Right lobe of liver (tissue), 6 donors: ENCODE results near the gene PROM2. TPM values are rescaled to one million over a fixed set of nuclear protein-coding genes. Genes with fewer than 3 reads are reported as not detected.

Experiments
- ATAC-seq, 4 donors: fragments of 200-7000 bp; cut with Tn5 transposase; one replicate each; pipeline ENCODE4 v1.9.1; 2020; ENCODE audit warnings: mild to moderate bottlenecking in 4 of 4, moderate library complexity in 4 of 4
- DNase-seq, 3 donors: peaks; one replicate each; pipeline ENCODE4 v3.0.0-alpha.2; 2020
- H3K27ac ChIP-seq, 3 donors: fragments of 200-600 bp; one replicate each; pipeline ENCODE4 v1.8.0; 2022
- H3K27me3 ChIP-seq, 2 donors: fragments of 200-600 bp; one replicate each; pipeline ENCODE4 v1.8.0; 2022
- H3K36me3 ChIP-seq, 4 donors: fragments of 200-600 bp; sonication (generic) in 1 of 4; one replicate each; pipeline versions ENCODE4 v1.5.1 to v1.8.0; 2017 to 2022; ENCODE audit warnings: control low read depth in 1 of 4
- H3K4me1 ChIP-seq, 4 donors: fragments of 200-600 bp; sonication (generic) in 1 of 4; one replicate each; pipeline versions ENCODE4 v1.5.1 to v1.8.0; 2017 to 2022; ENCODE audit warnings: control low read depth in 1 of 4
- H3K4me3 ChIP-seq, 3 donors: fragments of 200-600 bp; one replicate each; pipeline ENCODE4 v1.8.0; 2022
- H3K9me3 ChIP-seq, 4 donors: fragments of 200-600 bp; sonication (generic) in 1 of 4; one replicate each; pipeline versions ENCODE4 v1.5.1 to v1.8.0; 2017 to 2022; ENCODE audit warnings: control low read depth in 1 of 4
- POLR2A ChIP-seq: fragments of 450-650 bp; IDR thresholded peaks from one replicate; pipeline ENCODE4 v1.6.1; 2017; ENCODE audit warnings: antibody characterized with exemption, mild to moderate bottlenecking
- WGBS: methylation state at CpG from one replicate; pipeline ENCODE4 v1.1.6; 2018; ENCODE audit warnings: low coverage, low lambda C conversion rate; ENCODE audit not compliant: insufficient coverage; ENCODE audit errors: missing lambda C conversion rate; 5-methylcytosine and 5-hydroxymethylcytosine counted together
- intact Hi-C, 2 donors: fragments of 100-400 bp; cut with DNase I; formaldehyde crosslinking; loops; one replicate each; pipeline versions ENCODE4 v1.11.2 to v1.14.1; 2022
- total RNA-seq, 6 experiments: library from RNA; depleted of rRNA in 2 of 6; stranded (reverse); fragments of >200 nt in 2 of 6; fragmentation: NEBNext Ultra II Directional in 3 of 6; extraction: Animal tissue kit (Norgen Biotek cat#: 25700) in 3 of 6; gene quantifications; one replicate each; pipeline versions ENCODE4 v1.1.0 to v1.2.4, GENCODE V29; 2016 to 2023
- TF ChIP-seq, protein P1 (sequence below), 4 donors: fragments of 200-600 bp in 3 of 4; fragments of 450-650 bp in 1 of 4; IDR thresholded peaks; one replicate each; pipeline versions ENCODE4 v1.5.1 to v1.8.0; 2016 to 2022; ENCODE audit warnings: antibody characterized with exemption in 4 of 4, mild to moderate bottlenecking in 2 of 4
- donor health status: DM: no; HTN: yes; CAD: no.
- donor health status: DM: no; HTN: no; CAD: no.
- donor health status: DM: no; HTN: no; CAD: no.
- donor health status: DM: no; HTN: yes; CAD: no.
- donor health status: DM: no; HTN: yes; CAD: no.

The PROM2 gene
- total RNA-seq, 6 experiments from 2014 or later: 0.06 to 0.64 (median 0.43) TPM

DNA sequence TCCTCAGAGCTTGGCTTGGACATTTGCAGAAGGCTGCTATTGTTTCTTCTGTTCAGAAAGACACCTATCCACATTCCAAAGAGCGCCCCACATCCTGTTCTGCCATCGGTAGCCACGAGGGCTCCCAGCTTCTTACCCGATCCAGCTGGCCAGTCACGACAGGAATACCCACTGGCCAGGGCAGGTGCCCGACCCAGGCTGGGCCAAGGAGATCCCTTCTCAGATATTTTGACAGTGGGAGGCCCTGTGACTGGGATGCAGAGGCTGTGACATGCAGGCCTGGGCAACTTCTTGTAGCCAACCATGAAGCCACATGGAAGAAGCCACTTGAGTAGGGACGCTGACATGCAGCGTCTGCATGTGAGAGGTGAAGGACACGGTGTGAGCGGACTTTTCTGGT lies 57.4 kb downstream of the PROM2 start:
- no peak overlapping the region for H3K4me3 ChIP-seq
- ATAC-seq: no peak
- TF ChIP-seq, protein P1, sequence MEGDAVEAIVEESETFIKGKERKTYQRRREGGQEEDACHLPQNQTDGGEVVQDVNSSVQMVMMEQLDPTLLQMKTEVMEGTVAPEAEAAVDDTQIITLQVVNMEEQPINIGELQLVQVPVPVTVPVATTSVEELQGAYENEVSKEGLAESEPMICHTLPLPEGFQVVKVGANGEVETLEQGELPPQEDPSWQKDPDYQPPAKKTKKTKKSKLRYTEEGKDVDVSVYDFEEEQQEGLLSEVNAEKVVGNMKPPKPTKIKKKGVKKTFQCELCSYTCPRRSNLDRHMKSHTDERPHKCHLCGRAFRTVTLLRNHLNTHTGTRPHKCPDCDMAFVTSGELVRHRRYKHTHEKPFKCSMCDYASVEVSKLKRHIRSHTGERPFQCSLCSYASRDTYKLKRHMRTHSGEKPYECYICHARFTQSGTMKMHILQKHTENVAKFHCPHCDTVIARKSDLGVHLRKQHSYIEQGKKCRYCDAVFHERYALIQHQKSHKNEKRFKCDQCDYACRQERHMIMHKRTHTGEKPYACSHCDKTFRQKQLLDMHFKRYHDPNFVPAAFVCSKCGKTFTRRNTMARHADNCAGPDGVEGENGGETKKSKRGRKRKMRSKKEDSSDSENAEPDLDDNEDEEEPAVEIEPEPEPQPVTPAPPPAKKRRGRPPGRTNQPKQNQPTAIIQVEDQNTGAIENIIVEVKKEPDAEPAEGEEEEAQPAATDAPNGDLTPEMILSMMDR (IDR thresholded peaks at IDR 0.05): no peak
- no peak for TF ChIP-seq POLR2A
- intact Hi-C loops: no loop called here
- whole genome bisulfite sequencing: 72% methylated on average over 3 of the region's 10 CpGs
- no peaks in the 10 kb centered on the region for H3K36me3 ChIP-seq
- H3K9me3 ChIP-seq: no peaks in the 10 kb centered on the region
- no peak overlapping the region for H3K27ac ChIP-seq
- no peaks in the 10 kb centered on the region for H3K27me3 ChIP-seq
- H3K4me1 ChIP-seq: no peaks in the 10 kb centered on the region
- DNase-seq: peak in 1 of 3 donors; percentile 39

GRCh38 chr2:95332036-95332435 lies 57.8 kb downstream of the PROM2 start:
- no peaks in the 10 kb centered on the region for H3K36me3 ChIP-seq
- H3K27me3 ChIP-seq: no peaks in the 10 kb centered on the region
- DNase-seq (peak in 1 of 3 donors; percentile 21), ATAC-seq (no peak)
- intact Hi-C loops: no loop called here
- H3K9me3 ChIP-seq: no peaks in the 10 kb centered on the region
- no peak overlapping the region for H3K4me3 ChIP-seq
- TF ChIP-seq POLR2A: no peak
- TF ChIP-seq, protein P1 (IDR thresholded peaks at IDR 0.05): no peak
- WGBS: 86% methylated on average over 8 of the region's 8 CpGs
- no peak overlapping the region for H3K27ac ChIP-seq
- no peaks in the 10 kb centered on the region for H3K4me1 ChIP-seq

DNA sequence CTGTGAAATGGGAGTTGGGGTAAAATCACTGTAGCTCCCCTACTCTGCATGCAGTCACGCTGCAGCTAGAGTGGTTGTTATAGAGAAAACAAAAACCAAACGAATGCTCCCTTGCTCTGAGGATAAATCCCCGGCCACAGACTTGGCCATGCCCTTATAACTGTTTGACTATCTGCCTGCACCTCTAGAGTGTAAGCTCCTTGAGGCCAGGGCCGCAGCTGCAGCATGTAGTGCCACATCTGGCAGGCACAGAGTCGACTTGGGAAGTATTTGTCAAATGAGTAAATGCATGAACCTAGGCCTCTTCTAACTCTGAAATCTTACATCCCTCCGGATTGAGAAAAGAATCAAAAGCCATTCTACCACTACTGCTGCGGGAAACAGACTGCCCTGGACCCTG lies 58.8 kb downstream of the PROM2 start:
- TF ChIP-seq, protein P1 (IDR thresholded peaks at IDR 0.05): no peak
- DNase-seq (peak in 1 of 3 donors; percentile 29), ATAC-seq (no peak)
- no peak overlapping the region for H3K4me3 ChIP-seq
- WGBS: 74% methylated on average over 6 of the region's 7 CpGs
- intact Hi-C loops: no loop called here
- H3K27me3 ChIP-seq: no peaks in the 10 kb centered on the region
- H3K4me1 ChIP-seq: no peaks in the 10 kb centered on the region
- no peaks in the 10 kb centered on the region for H3K9me3 ChIP-seq
- no peaks in the 10 kb centered on the region for H3K36me3 ChIP-seq
- H3K27ac ChIP-seq: no peak overlapping the region

- H3K27ac ChIP-seq: no peak overlapping the region
- H3K9me3 ChIP-seq: no peaks in the 10 kb centered on the region
- H3K4me1 ChIP-seq: no peaks in the 10 kb centered on the region
- no peaks in the 10 kb centered on the region for H3K36me3 ChIP-seq
- intact Hi-C loops: no loop called here
- TF ChIP-seq POLR2A: no peak
- TF ChIP-seq, protein P1 (IDR thresholded peaks at IDR 0.05): no peak
- ATAC-seq: no peak
- peak in 1 of 3 donors; percentile 40 for DNase-seq
- WGBS: 76% methylated on average over 7 of the region's 11 CpGs
- H3K4me3 ChIP-seq: no peak overlapping the region
- H3K27me3 ChIP-seq: no peaks in the 10 kb centered on the region
Measured at GRCh38 chr2:95333888-95334338, 59.7 kb downstream of the PROM2 start.
